Nephron (organoid): ENCODE data around the gene PARD3.
"Not testable (repeated sequence)": the region's sequence is repeated elsewhere in the genome, so short reads cannot be mapped to it uniquely, and the experiment has no call there.

Source experiments
- H3K27ac Mint-ChIP-seq, 3 experiments: 2 replicates each; pipeline ENCODE4 v1.8.0; 2020; ENCODE audit warnings: mixed read lengths in 3 of 3, mild to moderate bottlenecking in 2 of 3, moderate library complexity in 1 of 3
- H3K27me3 Mint-ChIP-seq: 2 replicates; pipeline ENCODE4 v1.8.0; 2021; ENCODE audit warnings: low read depth, mild to moderate bottlenecking, moderate library complexity, mixed read lengths
- H3K36me3 Mint-ChIP-seq: 2 replicates; pipeline ENCODE4 v1.8.0; 2020; ENCODE audit warnings: low read depth, mixed read lengths
- H3K4me1 Mint-ChIP-seq: 2 replicates; pipeline ENCODE4 v1.8.0; 2020; ENCODE audit warnings: mixed read lengths
- H3K4me3 Mint-ChIP-seq, 3 experiments: 2 replicates each; pipeline ENCODE4 v1.8.0; 2020; ENCODE audit warnings: mild to moderate bottlenecking in 3 of 3, mixed read lengths in 3 of 3, moderate library complexity in 2 of 3
- H3K9me3 Mint-ChIP-seq: 2 replicates; pipeline ENCODE4 v1.8.0; 2020; ENCODE audit warnings: mixed read lengths
- TF ChIP-seq, protein P1 (sequence below), 3 experiments: fragments of 200-600 bp; sonication (generic); IDR thresholded peaks; one replicate each; pipeline ENCODE4 v1.5.0; 2021; ENCODE audit warnings: antibody characterized with exemption in 3 of 3; ENCODE audit not compliant: unreplicated experiment in 3 of 3

The PARD3 gene

DNA sequence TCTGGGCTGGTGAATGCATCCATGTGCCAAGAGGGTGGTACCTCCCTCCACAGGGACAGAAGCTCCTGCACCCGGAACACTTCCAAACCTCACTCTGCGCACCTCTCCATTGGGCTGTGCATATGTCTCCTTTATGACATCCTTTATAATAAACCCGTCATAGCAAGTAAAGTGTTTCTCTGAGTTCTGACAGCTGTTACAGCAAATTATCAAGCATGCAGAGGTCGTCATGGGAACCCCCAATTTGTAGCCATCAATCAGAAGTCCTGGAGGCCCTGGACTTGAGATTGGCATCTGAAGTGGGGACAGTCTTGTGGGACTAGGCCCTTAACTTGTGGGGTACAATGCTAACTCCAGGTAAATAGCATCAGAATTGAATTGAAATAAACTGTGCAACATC is 29.4 kb upstream of the PARD3 start:
- Mint-ChIP-seq H3K27ac (no peak overlapping the region), H3K4me1 (peaks cover 8% of the 10 kb centered on the region), H3K9me3 (no peaks in the 10 kb centered on the region), H3K36me3 (no peaks in the 10 kb centered on the region), H3K27me3 (no peaks in the 10 kb centered on the region), H3K4me3 (no peak overlapping the region)
- TF ChIP-seq, protein P1, sequence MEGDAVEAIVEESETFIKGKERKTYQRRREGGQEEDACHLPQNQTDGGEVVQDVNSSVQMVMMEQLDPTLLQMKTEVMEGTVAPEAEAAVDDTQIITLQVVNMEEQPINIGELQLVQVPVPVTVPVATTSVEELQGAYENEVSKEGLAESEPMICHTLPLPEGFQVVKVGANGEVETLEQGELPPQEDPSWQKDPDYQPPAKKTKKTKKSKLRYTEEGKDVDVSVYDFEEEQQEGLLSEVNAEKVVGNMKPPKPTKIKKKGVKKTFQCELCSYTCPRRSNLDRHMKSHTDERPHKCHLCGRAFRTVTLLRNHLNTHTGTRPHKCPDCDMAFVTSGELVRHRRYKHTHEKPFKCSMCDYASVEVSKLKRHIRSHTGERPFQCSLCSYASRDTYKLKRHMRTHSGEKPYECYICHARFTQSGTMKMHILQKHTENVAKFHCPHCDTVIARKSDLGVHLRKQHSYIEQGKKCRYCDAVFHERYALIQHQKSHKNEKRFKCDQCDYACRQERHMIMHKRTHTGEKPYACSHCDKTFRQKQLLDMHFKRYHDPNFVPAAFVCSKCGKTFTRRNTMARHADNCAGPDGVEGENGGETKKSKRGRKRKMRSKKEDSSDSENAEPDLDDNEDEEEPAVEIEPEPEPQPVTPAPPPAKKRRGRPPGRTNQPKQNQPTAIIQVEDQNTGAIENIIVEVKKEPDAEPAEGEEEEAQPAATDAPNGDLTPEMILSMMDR (IDR thresholded peaks at IDR 0.05; ENCODE audit: unreplicated experiment in 3 of 3): no peak

DNA sequence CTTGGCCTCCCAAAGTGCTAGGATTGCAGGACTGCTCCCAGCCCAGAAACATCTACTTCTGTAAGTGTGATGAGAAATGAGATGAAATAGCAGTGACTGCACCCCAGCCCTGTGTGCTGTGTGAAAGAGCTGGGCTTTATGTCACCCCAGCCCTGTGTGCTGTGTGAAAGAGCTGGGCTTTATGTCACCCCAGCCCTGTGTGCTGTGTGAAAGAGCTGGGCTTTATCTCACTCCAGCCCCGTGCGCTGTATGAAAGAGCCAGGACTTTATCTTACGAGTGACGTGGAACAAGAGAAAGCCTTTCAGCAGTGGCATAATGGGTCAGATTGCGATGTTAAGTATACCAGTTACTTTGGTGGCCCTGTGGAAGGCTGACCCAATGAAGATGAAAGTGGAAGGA is 28.4 kb upstream of the PARD3 start:
- H3K27me3 Mint-ChIP-seq, H3K36me3 Mint-ChIP-seq, H3K9me3 Mint-ChIP-seq, H3K4me1 Mint-ChIP-seq, H3K27ac Mint-ChIP-seq, H3K4me3 Mint-ChIP-seq: not testable (repeated sequence)

DNA sequence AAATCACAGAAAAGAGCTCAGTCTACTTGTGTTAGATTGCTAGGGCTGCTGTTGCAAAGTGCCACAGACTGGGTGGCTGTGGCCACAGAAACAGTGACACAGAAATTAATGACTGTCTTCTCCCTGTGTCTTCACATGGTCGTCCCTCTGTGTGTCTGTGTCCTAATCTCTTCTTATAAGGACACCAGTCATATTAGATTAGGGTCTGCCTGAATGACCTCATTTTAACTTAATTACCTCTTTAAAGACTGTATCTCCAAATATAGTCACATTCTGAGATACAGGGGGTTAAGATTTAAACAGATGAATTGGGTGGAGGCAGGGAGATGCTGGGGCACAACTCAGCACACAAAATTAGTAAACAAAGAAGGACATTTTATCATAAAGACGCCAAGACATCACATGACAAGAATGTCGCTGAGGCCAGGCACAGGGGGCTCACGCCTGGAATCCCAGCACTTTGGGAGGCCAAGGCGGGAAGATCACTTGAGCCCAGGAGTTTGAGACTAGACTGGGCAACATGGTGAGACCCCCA is 23.3 kb upstream of the PARD3 start:
- H3K27me3 Mint-ChIP-seq: peaks cover 12% of the 10 kb centered on the region
- TF ChIP-seq, protein P1 (IDR thresholded peaks at IDR 0.05; ENCODE audit: unreplicated experiment in 3 of 3): no peak
- H3K4me1 Mint-ChIP-seq: no peaks in the 10 kb centered on the region
- no peaks in the 10 kb centered on the region for H3K9me3 Mint-ChIP-seq
- H3K27ac Mint-ChIP-seq: no peak overlapping the region
- no peaks in the 10 kb centered on the region for H3K36me3 Mint-ChIP-seq
- H3K4me3 Mint-ChIP-seq: no peak overlapping the region

DNA sequence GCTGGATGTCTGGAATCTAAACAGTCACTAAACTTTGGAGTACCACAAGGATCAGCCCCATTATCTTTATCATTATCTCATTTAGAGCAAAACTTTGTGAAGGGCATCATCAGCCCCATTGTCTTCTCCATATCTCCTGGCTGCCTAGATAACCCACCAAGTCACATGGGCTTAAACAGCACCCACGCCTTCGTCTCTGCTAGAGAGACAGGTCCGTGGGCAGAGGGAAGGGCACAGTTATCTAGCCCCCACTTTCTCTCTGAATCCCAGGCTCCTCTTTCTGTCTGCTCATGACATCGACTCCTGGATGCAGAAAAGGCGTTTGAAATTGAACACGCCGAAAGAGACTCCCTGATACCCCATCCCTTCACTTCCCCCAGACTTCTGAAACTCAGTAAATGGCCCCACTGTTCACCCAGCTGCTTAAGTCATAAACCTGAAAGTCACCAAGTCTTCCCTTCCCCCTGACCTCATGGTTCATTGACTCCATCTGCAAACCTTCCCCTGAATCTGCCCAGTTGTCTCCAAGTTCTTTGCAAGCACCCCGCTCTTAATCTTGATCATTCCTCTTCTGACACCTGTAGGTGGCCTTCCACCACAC is 20.9 kb upstream of the PARD3 start:
- Mint-ChIP-seq H3K27ac (no peak overlapping the region), H3K36me3 (no peaks in the 10 kb centered on the region), H3K4me1 (no peaks in the 10 kb centered on the region), H3K9me3 (no peaks in the 10 kb centered on the region), H3K27me3 (peaks cover 12% of the 10 kb centered on the region), H3K4me3 (no peak overlapping the region)
- TF ChIP-seq, protein P1 (IDR thresholded peaks at IDR 0.05; ENCODE audit: unreplicated experiment in 3 of 3): no peak

DNA sequence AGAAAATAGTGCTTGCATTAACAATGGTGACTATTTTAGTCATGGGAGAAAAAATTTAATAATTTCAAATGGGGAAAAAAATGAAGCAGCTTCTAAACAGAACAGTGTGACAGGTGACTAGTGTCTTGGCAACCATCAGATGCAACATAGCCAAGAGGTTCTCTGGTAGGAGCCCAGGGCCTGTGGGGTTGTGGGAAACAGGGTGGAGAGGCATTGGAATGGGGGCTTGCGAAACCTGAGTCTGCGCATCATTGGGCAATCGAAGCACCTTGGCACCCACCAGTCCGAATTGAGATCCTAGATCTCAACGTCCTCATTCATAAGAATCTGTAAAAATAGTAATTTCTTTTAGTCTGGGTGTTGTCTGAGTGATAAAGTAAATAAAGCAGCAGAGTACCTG is 19.2 kb upstream of the PARD3 start:
- H3K27me3 Mint-ChIP-seq: peaks cover 14% of the 10 kb centered on the region
- no peaks in the 10 kb centered on the region for H3K9me3 Mint-ChIP-seq
- TF ChIP-seq, protein P1 (IDR thresholded peaks at IDR 0.05; ENCODE audit: unreplicated experiment in 3 of 3): no peak
- no peaks in the 10 kb centered on the region for H3K36me3 Mint-ChIP-seq
- peaks cover 7% of the 10 kb centered on the region for H3K4me1 Mint-ChIP-seq
- H3K4me3 Mint-ChIP-seq: no peak overlapping the region
- no peak overlapping the region for H3K27ac Mint-ChIP-seq

DNA sequence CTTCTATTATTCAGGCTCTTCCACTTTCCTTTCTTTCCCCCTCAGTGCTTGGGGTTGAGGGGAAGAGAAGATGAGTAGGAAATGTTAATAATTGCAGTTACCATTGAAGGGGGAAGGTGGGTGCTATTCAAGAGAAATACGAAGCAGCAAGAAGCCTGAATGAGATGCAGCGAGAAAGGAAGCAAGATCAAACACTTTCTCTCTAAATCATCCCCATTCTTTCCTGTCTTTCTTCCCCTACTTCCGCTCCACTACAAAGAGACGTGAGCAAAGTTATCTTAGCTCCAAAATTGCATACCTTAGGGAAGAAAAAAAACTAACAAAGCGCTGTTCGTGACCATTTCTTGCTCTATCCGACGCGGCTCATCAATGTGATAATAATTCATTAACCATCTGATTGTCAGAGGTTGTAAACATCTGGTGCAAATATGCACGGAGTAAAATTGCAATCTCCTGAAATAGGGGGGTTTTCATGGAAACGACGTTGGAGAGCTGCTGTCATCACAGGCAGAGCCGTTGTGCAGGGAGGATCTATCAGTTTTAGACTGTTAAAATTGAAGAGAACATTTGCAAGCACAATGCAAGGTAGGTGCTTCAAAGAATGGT is 15.2 kb upstream of the PARD3 start:
- no peaks in the 10 kb centered on the region for H3K36me3 Mint-ChIP-seq
- peak overlapping the region in 2 of 3 experiments; percentile 27 to 40 for H3K27ac Mint-ChIP-seq
- TF ChIP-seq, protein P1 (IDR thresholded peaks at IDR 0.05; ENCODE audit: unreplicated experiment in 3 of 3): no peak
- peak overlapping the region; percentile 56 to 81 (median 65) for H3K4me3 Mint-ChIP-seq
- no peaks in the 10 kb centered on the region for H3K9me3 Mint-ChIP-seq
- peaks cover 7% of the 10 kb centered on the region for H3K4me1 Mint-ChIP-seq
- H3K27me3 Mint-ChIP-seq: peaks cover 3% of the 10 kb centered on the region
